Ovary (tissue), 10 donors: ENCODE results near the gene PCDHGB6. TPM values are rescaled to one million over a fixed set of nuclear protein-coding genes. Genes with fewer than 3 reads are reported as not detected.
"Not testable (repeated sequence)": the region's sequence is repeated elsewhere in the genome, so short reads cannot be mapped to it uniquely, and the experiment has no call there.

Source experiments
- DNase-seq, 5 donors: peaks; one replicate each; pipeline ENCODE4 v3.0.0-alpha.2; 2019 to 2020
- H3K27ac ChIP-seq, 2 donors: fragments of 200-600 bp; one replicate each; pipeline versions ENCODE4 v1.5.1 to v1.8.0; 2019 to 2022
- H3K27me3 ChIP-seq: fragments of 200-600 bp; one replicate; pipeline ENCODE4 v1.8.0; 2022
- H3K36me3 ChIP-seq: fragments of 200-600 bp; sonication (generic); one replicate; pipeline ENCODE4 v1.5.1; 2019
- H3K4me1 ChIP-seq: one replicate; pipeline ENCODE4 v1.8.1; 2013; ENCODE audit warnings: mild to moderate bottlenecking, moderate library complexity; ENCODE audit not compliant: insufficient read depth
- H3K4me3 ChIP-seq: fragments of 200-600 bp; sonication (generic); one replicate; pipeline ENCODE4 v1.5.1; 2017
- H3K9me3 ChIP-seq, 2 donors: fragments of 200-600 bp in 1 of 2; sonication (generic) in 1 of 2; one replicate each; pipeline versions ENCODE4 v1.5.1 to v1.8.1; 2013 to 2019; ENCODE audit warnings: mild to moderate bottlenecking in 1 of 2, moderate library complexity in 1 of 2
- CTCF ChIP-seq, 3 donors: fragments of 450-650 bp in 2 of 3; fragments of 200-600 bp in 1 of 3; IDR thresholded peaks; one replicate each; pipeline versions ENCODE4 v1.5.1 to v1.8.0; 2016 to 2022; ENCODE audit warnings: antibody characterized with exemption in 3 of 3, mild to moderate bottlenecking in 1 of 3
- EP300 ChIP-seq: sonication (generic); formaldehyde crosslinking; IDR thresholded peaks from one replicate; pipeline ENCODE4 v1.6.1; 2017; ENCODE audit warnings: antibody characterized with exemption
- POLR2A ChIP-seq: fragments of 450-650 bp; IDR thresholded peaks from one replicate; pipeline ENCODE4 v1.6.1; 2017; ENCODE audit warnings: antibody characterized with exemption, mild to moderate bottlenecking, moderate library complexity
- WGBS, 3 donors: extraction: QIAGEN DNeasy Blood & Tissue Kit in 1 of 3; methylation state at CpG; one replicate each; pipeline versions ENCODE4 v1.1.5 to v1.1.7; 2013 to 2017; 5-methylcytosine and 5-hydroxymethylcytosine counted together
- intact Hi-C, 4 donors: fragments of 100-400 bp; cut with DNase I; formaldehyde crosslinking; loops; one replicate each; pipeline versions ENCODE4 v1.11.0 to v1.15.1; 2022 to 2023
- long read RNA-seq, 3 donors: library from polyadenylated mRNA in 2 of 3; unstranded in 2 of 3; transcript quantifications; one replicate each; pipeline ENCODE4 v2.0.0 and lab custom pipeline, GENCODE V29; 2021 to 2026
- polyA plus RNA-seq, 2 donors: library from polyadenylated mRNA; stranded (reverse); fragments of 200-250 nt in 1 of 2; fragments of 350-450 nt in 1 of 2; fragmentation: Illumina TruSeq in 1 of 2; extraction: RNeasy Lipid Tissue Mini Kit (QIAGEN cat#74804) in 1 of 2; gene quantifications; one replicate each; pipeline ENCODE4 v1.2.3, GENCODE V29; 2013 to 2014
- total RNA-seq, 7 donors: library from RNA; depleted of rRNA in 2 of 7; stranded (reverse); fragments of >200 nt in 2 of 7; fragmentation: NEBNext Ultra II Directional in 3 of 7; extraction: Animal tissue kit (Norgen Biotek cat#: 25700) in 3 of 7; gene quantifications; one replicate each; pipeline versions ENCODE4 v1.1.0 to v1.2.4, GENCODE V29; 2016 to 2023
- donor health status: DM: no; HTN: no; CAD: no; lungs with moderate emphysema.
- donor health status: DM: no; HTN: no; CAD: no.
- donor health status: Bipolar disorder and iron deficiency.
- donor health status: DM: yes; HTN: yes; CAD: no.
- donor health status: DM: no; HTN: no; CAD: no.
- donor health status: DM: yes; HTN: yes; CAD: no.

Gene PCDHGB6
- total RNA-seq, result 10 to 100 TPM in 6 of 7 donors, 1 to 10 TPM in 1; 9.8 to 18.1 (median 14.4) TPM
- 10 to 100 TPM in 1 of 2 donors, 1 to 10 TPM in 1; 7.0 to 12.3 TPM for polyA plus RNA-seq
- long read RNA-seq, donor 1, full-length matches to known transcripts, result 3 of 3 reads
- long read RNA-seq, donor 1, partial matches to known transcripts, result 0 of 3 reads
- long read RNA-seq, donor 1, other reads (novel, unspliced or antisense), result 0 of 3 reads
- long read RNA-seq, donor 2, full-length matches to known transcripts, result 2 of 2 reads
- long read RNA-seq, donor 2, partial matches to known transcripts, result 0 of 2 reads
- long read RNA-seq, donor 2, other reads (novel, unspliced or antisense), result 0 of 2 reads
- long read RNA-seq, donor 3, full-length matches to known transcripts, result 10 of 11 reads
- long read RNA-seq, donor 3, partial matches to known transcripts, result 0 of 11 reads
- long read RNA-seq, donor 3, other reads (novel, unspliced or antisense), result 1 of 11 reads

- TF ChIP-seq CTCF (IDR thresholded peaks at IDR 0.05), result peak in 2 of 3 donors; percentile 33 to 47
- Histone ChIP-seq H3K4me3 (peak within 1 kb of the TSS; percentile 29), H3K9me3 (peaks cover 11 to 56% of the 10 kb centered on the region in 2 donors), H3K27ac (peak within 1 kb of the TSS in 1 of 2 donors; percentile 16)
- intact Hi-C loops, result loop anchor here in 1 of 4 donors (10.0 kb wide), 1 partner anchor 147 kb away; no protein-coding TSS in a partner anchor
- not testable (repeated sequence) for H3K36me3 ChIP-seq, H3K4me1 ChIP-seq, H3K27me3 ChIP-seq
- peak; percentile 34 to 62 (median 55) for DNase-seq
- WGBS, 3 donors, result 6 to 12% (median 11%) methylated on average over 50 to 51 of the region's 51 CpGs
These were observed at the start of gene PCDHGB6 for GRCh38 chr5:141407790-141408505. Gene PCDHGB6 (plus strand): TSS chr5:141408021. CDS start chr5:141408203, 182 bp downstream.

DNA sequence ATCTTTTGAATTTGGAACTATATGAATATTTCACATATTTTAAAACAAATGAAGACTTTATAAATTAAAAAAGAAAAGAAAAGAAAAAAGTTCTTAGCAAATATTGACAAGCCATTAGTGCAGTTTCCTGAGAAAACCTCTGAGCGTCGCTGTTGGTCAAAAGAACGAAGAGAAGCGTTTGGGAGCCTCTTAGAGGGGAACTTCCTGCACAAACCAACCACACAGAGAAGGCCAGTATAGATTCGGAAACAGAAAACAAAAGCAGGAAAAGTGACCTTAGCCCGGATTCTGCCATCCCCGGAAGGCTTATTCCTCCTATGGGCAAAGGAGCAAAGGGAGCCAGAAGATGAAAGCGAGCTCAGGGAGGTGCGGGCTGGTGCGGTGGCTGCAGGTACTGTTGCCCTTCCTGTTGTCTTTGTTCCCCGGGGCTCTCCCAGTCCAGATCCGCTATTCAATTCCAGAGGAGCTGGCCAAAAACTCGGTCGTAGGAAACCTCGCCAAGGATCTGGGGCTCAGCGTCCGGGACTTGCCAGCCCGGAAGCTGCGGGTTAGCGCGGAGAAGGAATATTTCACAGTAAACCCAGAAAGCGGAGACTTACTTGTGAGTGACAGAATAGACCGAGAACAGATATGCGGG lies 47.9 kb upstream of the PCDHGB6 start, which contains the start of gene PCDHGB2:
PCDHGB2 (plus strand) TSS at position 205 of the 637 bp plus-strand sequence; CDS start at position 347, 142 bp downstream.
- peaks cover 7 to 64% of the 10 kb centered on the region in 2 donors for H3K9me3 ChIP-seq
- intact Hi-C loops, result no loop called here
- whole genome bisulfite sequencing, 3 donors, result 17 to 25% (median 19%) methylated on average over 24 of the region's 24 CpGs
- DNase-seq, result no peak
- no peaks in the 10 kb centered on the region for H3K27me3 ChIP-seq
- no peak within 1 kb of the TSS for H3K27ac ChIP-seq
- peak within 1 kb of the TSS; percentile 22 for H3K4me3 ChIP-seq
- H3K4me1 ChIP-seq, result no peaks in the 10 kb centered on the region
- TF ChIP-seq POLR2A (no peak), EP300 (no peak), CTCF (IDR thresholded peaks at IDR 0.05) (no peak)
- no peaks in the 10 kb centered on the region for H3K36me3 ChIP-seq

DNA sequence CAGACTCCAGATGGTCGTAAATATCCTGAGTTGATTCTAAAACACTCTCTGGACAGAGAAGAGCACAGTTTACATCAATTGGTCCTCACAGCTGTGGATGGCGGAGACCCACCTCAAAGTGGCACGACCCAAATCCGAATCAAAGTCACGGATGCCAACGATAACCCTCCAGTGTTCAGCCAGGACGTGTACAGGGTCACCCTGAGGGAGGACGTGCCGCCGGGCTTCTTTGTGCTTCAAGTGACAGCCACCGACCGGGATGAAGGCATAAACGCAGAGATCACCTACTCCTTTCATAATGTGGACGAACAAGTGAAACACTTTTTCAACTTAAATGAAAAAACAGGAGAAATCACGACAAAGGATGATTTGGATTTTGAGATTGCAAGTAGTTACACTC lies 47.1 kb upstream of the PCDHGB6 start:
- intact Hi-C loops, result no loop called here
- Histone ChIP-seq H3K36me3 (no peaks in the 10 kb centered on the region), H3K27me3 (no peaks in the 10 kb centered on the region), H3K4me1 (no peaks in the 10 kb centered on the region), H3K9me3 (peaks cover 7 to 64% of the 10 kb centered on the region in 2 donors), H3K4me3 (no peak overlapping the region), H3K27ac (no peak overlapping the region)
- TF ChIP-seq EP300, result no peak
- TF ChIP-seq POLR2A, result no peak
- TF ChIP-seq CTCF (IDR thresholded peaks at IDR 0.05), result no peak
- no peak for DNase-seq
- WGBS, 3 donors, result 31 to 43% (median 39%) methylated on average over 15 of the region's 15 CpGs

DNA sequence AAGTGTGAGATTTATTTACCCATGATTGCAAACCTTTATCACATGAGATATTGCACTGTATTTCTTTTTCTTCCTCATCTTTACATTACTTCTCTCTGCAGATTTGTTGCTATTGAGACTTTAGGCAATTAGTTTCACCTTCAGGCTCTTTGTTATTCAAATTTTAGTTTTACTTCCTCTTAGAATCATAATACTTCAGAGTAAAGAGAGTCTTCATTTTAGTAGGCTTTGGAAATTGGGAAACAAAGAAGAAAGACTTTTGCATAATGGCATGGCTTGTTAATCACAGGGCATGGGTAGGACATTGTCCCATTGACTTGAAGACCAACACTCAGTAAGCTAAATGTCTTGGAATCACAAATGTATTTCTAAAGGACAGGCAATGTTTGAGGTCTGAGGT lies 45.1 kb upstream of the PCDHGB6 start:
- intact Hi-C loops, result no loop called here
- no peak for TF ChIP-seq EP300
- TF ChIP-seq POLR2A, result no peak
- no peak for TF ChIP-seq CTCF (IDR thresholded peaks at IDR 0.05)
- DNase-seq, result no peak
- no peaks in the 10 kb centered on the region for H3K36me3 ChIP-seq
- H3K27me3 ChIP-seq, result no peaks in the 10 kb centered on the region
- peaks cover 0 to 56% of the 10 kb centered on the region in 2 donors for H3K9me3 ChIP-seq
- no peaks in the 10 kb centered on the region for H3K4me1 ChIP-seq
- H3K27ac ChIP-seq, result no peak overlapping the region
- H3K4me3 ChIP-seq, result no peak overlapping the region
